IMR-90 (cell line): Measurements from ENCODE around the gene GPR39.

Source experiments
- CEBPB ChIP-seq: IDR thresholded peaks from 2 replicates; pipeline ENCODE4 v1.6.1; 2012; ENCODE audit warnings: low read depth, low read length, improper control_type of control experiment
- CHD1 ChIP-seq: IDR thresholded peaks from 2 replicates; pipeline ENCODE4 v1.6.1; 2012; ENCODE audit warnings: low read depth, low read length, improper control_type of control experiment
- CTCF ChIP-seq: conservative IDR thresholded peaks from 2 replicates; pipeline ENCODE4 v1.5.1; 2012; ENCODE audit warnings: mild to moderate bottlenecking, low read depth, low read length, improper control_type of control experiment
- ELK1 ChIP-seq: fragments of 150-350 bp; IDR thresholded peaks from 2 replicates; pipeline ENCODE4 v1.6.1; 2016; ENCODE audit warnings: low read depth, mild to moderate bottlenecking, low read length, moderate library complexity, borderline replicate concordance
- MAFK ChIP-seq: IDR thresholded peaks from 2 replicates; pipeline ENCODE4 v1.6.1; 2012; ENCODE audit warnings: low read depth, low read length, improper control_type of control experiment
- MAZ ChIP-seq: IDR thresholded peaks from 2 replicates; pipeline ENCODE4 v1.6.1; 2012; ENCODE audit warnings: low read depth, mild to moderate bottlenecking, low read length, improper control_type of control experiment, moderate library complexity, borderline replicate concordance
- POLR2A ChIP-seq: IDR thresholded peaks from 2 replicates; pipeline ENCODE4 v1.6.1; 2012; ENCODE audit warnings: mild to moderate bottlenecking, low read depth, low read length
- RAD21 ChIP-seq: IDR thresholded peaks from 2 replicates; pipeline ENCODE4 v1.6.1; 2012; ENCODE audit warnings: low read length, improper control_type of control experiment
- RCOR1 ChIP-seq: IDR thresholded peaks from 2 replicates; pipeline ENCODE4 v1.6.1; 2012; ENCODE audit warnings: mild to moderate bottlenecking, low read length, improper control_type of control experiment; ENCODE audit not compliant: insufficient replicate concordance
- TF ChIP-seq, protein P1 (sequence below): fragments of 150-350 bp; IDR thresholded peaks from 2 replicates; pipeline ENCODE4 v1.6.1; 2017; ENCODE audit warnings: mild to moderate bottlenecking, antibody characterized with exemption, low read length, low read depth

DNA sequence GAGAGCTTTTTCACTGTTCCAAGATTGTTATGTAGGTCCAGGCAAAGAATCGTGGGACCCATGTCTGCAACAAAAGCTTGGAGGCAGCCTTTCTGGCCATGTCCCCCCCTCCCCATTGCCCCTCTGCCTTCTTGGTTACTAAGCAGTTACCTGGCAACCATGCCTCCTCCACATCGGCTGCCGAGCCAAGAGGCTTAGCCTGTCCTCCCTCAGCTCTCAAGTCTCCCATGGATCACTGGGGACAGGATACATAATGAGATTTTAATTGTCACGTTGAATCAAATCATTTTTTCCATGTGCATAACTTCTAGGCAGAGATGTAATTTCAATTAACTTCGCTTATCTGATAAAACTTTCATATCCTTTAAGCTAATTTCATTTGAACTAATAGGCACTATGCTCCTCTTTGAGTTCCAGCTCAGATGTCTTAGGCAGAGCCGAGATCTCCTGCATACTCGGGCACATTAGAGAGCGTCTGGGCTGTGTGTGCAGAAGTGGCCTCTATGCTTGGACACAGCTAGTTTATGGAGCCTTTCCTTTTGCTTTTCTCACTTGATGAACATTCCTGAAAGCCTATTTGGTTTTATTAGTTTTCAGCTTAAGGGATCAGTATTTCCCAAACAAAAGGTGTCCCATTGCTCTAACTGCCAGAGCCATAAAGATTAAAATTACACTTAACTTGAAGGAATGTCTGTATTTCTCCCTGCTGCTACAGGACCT lies 172.7 kb downstream of the GPR39 start:
- TF ChIP-seq CHD1 (no peak), CTCF (no peak), MAZ (no peak), RAD21 (no peak), POLR2A (no peak), CEBPB (no peak), MAFK (no peak), RCOR1 (no peak), ELK1 (no peak)
- TF ChIP-seq, protein P1, sequence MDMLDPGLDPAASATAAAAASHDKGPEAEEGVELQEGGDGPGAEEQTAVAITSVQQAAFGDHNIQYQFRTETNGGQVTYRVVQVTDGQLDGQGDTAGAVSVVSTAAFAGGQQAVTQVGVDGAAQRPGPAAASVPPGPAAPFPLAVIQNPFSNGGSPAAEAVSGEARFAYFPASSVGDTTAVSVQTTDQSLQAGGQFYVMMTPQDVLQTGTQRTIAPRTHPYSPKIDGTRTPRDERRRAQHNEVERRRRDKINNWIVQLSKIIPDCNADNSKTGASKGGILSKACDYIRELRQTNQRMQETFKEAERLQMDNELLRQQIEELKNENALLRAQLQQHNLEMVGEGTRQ, result no peak
